Measurements from ENCODE around the gene GSTCD.

DNA sequence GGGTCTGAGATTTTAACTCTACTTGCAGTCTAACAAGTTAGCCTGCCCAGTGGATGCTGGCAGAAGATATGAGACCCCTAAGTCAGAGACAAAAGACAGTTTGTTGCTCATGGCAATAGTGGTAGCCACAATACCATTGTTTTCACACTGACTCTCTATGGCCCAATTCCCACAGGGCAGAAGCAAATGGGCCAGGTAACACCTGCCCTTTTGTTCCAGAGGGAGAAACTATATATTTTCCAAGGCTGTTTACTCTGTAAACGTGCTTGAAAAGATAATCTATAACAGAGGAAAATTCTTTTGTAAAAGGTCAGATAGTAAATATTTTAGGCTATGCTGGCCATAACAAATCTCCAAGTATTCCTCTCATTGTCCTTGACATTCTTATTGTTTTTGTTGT, 129.5 kb downstream of the GSTCD start:
- TF ChIP-seq SP1 (IDR thresholded peaks at IDR 0.05) (no peak), FOXM1 (IDR thresholded peaks at IDR 0.05; ENCODE audit: borderline replicate concordance) (no peak), CTBP1 (IDR thresholded peaks at IDR 0.05; ENCODE audit: borderline replicate concordance) (no peak), ELF4 (IDR thresholded peaks at IDR 0.05) (no peak)
